Cardiac fibroblast (primary cell): ENCODE results near the gene SMIM5.

Experiments used
- DNase-seq, 2 donors: peaks; one replicate each; pipeline versions ENCODE4 v3.0.0 to v3.0.0-alpha.2; 2010; ENCODE audit warnings: low read depth in 2 of 2
- H3K4me3 ChIP-seq, 2 donors: replicated peaks in 1 of 2; 1 replicate in 1 of 2; 2 replicates in 1 of 2; pipeline ENCODE4 v1.5.1; 2011; ENCODE audit warnings: low read depth in 2 of 2, low read length in 2 of 2, mild to moderate bottlenecking in 2 of 2, moderate library complexity in 1 of 2
- TF ChIP-seq, protein P1 (sequence below): IDR thresholded peaks from one replicate; pipeline ENCODE4 v1.5.1; 2011; ENCODE audit warnings: low read depth, mild to moderate bottlenecking, low read length, inconsistent platforms

The SMIM5 gene

DNA sequence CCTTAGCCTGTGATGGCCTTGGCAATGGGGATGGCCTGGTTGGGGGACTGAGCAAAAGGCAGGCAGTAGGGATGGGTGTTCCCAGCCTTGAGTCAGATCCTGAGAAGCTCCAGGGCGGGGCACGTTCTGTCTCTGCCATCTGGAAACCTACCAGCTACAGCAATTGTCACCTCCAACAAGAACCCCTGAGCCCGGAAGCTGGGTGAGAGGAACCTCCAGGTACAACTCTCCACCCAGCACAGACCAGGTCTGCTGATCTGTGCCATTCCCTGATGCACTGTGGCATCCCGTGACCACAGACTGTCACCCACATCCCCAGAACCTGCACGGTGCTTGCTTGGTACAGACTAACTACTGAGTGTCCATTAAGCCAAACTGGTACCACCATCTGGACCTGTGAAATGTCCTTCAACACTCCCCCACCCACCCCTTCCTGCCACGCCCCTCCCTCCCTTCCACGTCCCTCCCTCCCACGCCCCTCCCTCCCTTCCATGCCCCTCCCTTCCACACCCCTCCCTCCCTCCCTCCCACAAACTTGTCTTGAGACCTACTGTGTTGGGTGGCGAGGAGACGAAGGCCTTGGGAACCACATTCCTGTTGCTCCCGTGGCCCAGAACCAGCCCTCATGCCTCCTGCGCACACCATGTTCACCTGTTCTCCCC is 29.1 kb upstream of the SMIM5 start:
- no peak overlapping the region for H3K4me3 ChIP-seq
- no peak for DNase-seq
- TF ChIP-seq, protein P1, sequence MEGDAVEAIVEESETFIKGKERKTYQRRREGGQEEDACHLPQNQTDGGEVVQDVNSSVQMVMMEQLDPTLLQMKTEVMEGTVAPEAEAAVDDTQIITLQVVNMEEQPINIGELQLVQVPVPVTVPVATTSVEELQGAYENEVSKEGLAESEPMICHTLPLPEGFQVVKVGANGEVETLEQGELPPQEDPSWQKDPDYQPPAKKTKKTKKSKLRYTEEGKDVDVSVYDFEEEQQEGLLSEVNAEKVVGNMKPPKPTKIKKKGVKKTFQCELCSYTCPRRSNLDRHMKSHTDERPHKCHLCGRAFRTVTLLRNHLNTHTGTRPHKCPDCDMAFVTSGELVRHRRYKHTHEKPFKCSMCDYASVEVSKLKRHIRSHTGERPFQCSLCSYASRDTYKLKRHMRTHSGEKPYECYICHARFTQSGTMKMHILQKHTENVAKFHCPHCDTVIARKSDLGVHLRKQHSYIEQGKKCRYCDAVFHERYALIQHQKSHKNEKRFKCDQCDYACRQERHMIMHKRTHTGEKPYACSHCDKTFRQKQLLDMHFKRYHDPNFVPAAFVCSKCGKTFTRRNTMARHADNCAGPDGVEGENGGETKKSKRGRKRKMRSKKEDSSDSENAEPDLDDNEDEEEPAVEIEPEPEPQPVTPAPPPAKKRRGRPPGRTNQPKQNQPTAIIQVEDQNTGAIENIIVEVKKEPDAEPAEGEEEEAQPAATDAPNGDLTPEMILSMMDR: no peak

DNA sequence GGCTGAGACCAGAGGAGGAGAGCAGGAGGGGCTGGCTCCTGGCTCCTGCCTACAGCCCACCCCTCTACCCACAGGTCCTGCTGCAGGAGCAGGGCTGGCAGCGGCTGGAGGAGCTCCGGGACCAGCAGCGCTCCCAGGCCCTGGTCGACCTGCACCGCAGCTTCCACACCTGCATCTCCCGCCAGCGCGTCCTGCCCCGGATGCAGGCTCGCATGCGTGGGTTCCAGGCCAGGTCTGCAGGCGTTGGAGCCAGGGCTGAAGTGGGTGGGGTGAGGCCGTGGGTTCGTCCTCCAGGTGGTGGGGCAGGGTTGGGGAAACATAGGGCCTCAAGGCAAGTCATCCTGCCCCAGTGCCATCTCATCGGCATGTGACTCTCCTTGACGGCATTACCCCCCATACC is 27.4 kb upstream of the SMIM5 start:
- TF ChIP-seq, protein P1: no peak
- no peak overlapping the region for H3K4me3 ChIP-seq
- no peak for DNase-seq

DNA sequence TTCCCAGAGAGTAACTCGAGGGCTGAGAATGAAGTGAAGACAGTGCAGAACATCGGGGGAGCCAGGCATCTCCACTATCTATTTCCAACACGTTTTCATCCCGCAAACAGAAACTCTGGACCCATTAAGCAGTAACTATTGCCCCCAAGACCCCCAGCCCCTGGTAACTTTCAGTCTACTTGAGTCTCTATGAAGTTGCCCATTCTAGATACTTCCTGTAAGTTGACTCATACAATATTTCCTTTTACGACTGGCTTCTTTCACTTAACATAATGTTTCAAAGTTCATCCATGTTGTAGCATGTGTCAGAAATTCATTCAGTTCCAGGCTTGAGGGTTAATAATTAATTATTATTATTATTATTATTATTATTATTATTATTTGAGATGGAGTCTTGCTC is 26.1 kb upstream of the SMIM5 start:
- TF ChIP-seq, protein P1: no peak
- DNase-seq: no peak
- H3K4me3 ChIP-seq: no peak overlapping the region

DNA sequence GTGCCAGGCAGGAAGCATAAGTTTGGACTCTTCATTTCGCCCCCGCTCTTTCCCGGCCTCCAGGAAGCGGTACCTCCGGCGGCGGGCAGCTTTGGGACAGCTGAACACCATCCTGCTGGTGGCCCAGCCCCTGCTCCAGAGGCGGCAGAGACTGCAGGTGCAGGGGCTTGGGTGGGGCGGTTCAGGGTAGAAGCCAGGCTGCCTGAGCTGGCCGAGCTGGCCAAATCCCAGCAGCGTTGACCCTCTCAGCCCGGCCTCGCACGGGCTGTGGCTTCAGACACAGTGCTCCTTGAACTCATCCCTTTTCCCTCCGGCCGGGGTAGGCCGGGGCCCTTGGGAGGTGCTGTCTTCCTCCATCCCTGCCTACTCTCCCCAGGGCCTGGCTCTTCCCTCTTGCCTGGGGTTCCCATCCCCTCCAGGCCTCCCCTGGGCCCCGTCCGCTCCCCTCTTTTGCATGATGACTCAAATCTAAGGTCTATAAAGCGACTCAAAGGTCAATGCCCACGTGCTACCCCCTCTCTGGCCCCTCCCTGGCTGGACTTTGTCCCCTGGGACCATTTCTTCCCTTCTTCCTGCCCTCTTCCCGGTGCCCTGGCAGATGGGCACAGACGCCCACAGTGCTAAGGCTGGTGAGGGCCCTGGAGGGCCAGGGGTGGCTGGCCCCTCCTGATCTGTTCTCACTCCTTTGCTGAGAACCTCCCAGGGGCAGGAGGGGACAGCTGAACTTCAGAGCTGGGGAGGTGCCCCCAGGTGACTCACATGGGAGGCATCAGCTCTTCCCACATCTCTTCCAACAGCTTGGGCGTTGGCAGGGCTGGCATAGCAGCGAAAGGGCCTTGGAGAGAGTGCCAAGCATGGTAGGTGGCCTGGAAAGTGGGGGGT is 22.9 kb upstream of the SMIM5 start:
- no peak overlapping the region for H3K4me3 ChIP-seq
- no peak for DNase-seq
- TF ChIP-seq, protein P1: no peak

DNA sequence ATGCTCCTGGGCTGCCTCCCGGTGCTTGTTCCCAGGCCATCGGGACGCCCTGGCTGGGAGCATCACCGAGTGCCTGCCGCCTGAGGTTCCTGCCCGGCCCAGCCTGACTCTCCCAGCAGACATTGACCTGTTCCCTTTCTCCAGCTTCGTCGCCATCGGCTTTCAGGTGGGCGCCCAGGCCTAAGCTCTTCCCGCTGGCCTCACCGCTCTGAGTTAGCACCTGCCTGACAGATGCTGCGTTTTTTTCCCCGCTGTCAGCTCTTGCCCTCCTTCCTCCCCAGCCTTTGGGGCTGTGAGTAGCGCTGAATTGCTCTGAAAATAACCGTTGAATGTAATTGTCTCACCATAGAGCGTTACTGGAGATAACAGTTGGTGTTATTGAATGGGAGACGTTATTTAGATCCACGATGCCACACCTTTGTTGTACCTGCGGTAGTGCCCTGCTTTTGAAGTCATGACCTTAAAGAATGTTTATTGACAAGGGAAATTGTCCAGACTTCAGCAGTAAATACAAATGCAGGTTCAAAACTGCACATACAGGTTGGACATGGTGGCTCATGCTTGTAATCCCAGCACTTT is 21.3 kb upstream of the SMIM5 start:
- H3K4me3 ChIP-seq: no peak overlapping the region
- no peak for DNase-seq
- TF ChIP-seq, protein P1: no peak

DNA sequence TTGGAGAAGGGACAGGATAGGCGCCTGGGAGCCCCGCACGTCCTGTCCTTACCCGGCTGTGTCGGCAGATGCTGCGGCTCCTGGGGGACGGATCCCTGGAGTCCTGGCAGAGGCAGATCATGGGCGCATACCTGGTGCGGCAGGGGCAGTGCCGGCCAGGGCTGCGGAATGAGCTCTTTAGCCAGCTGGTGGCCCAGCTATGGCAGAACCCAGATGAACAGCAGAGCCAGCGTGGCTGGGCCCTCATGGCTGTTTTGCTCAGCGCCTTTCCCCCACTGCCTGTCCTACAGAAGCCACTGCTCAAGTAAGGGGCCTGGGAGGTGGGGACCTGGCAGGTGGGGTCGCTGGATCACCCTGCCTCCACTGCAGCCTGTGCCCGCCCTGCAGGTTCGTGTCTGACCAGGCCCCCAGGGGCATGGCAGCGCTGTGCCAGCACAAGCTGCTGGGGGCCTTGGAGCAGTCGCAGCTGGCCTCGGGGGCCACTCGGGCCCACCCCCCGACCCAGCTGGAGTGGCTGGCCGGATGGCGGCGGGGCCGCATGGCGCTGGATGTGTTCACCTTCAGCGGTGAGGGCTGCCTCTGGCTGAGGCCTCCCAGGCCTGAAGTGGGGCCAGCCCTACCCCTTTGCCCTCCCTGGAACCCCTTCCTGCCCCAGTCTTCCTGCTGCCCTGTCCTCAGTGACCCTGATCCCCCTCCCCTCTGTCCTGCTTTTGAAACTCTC is 20.2 kb upstream of the SMIM5 start:
- H3K4me3 ChIP-seq: no peak overlapping the region
- DNase-seq: no peak
- TF ChIP-seq, protein P1: no peak
